ENCODE results near the gene CATSPERD. TPM values are rescaled to one million over a fixed set of nuclear protein-coding genes. Genes with fewer than 3 reads are reported as not detected.

The CATSPERD gene
- total and polyA plus RNA-seq, 9 of the 15 experiments (the other 6 are each of a cell fraction or from before 2014, with no cell fraction given) = not detected

DNA sequence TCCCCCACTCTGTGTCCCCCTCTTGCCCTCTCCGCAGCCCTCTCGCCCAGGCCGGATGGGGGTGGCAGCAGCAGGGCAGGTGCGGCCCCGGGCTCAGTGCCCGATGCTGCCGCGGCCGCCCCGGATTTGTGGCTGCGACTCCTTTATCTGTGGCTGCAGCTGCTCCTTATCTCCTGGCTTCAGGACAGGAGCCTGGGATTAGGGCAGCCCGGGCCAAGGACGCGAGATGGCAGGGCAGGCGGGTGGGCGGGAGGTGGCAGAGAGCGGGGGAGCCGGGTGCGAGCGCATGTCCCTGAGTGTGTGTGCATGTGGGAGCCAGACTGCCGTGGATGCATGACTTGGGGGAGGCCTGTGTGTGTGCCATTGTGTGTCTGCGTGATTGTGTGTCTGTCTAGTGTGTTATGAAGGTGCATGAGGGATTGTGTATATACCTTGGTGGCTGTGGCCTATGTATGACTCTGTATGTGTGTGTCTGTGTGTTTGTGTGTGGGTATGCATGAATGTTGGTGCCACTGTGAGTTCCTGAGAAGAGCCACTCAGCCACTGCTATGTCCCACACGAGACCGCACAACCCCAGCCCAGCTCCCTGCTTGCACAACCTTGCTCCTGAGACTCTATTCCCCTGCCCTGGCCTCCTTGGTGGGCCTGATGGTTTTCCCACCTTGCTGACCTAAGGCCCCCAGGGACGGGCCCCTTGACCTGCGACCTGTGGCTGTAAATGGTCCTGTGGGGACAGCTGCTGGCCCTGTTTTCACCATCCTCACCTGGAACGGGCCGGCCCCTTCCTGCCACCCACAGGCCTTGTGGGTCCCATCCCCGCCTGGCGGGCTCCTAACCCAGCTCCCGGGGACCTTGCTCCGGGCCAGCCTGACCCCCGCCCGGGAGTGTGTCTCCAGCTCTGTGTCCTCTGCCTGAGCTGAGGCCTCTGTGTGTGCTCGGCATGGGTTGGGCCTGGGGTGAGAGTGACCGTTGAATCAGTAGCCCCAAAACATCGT is 79.1 kb downstream of the CATSPERD start (continued):
- TF ChIP-seq HINFP (tag; conservative IDR thresholded peaks at IDR 0.05; ENCODE audit: low read depth) (no peak), ZNF384 (IDR thresholded peaks at IDR 0.05; ENCODE audit: low read depth, low read length) (no peak), ZBTB43 (CRISPR knock-in tag; IDR thresholded peaks at IDR 0.05) (0 out of 2 replicates have a peak, but pooled peaks have one; percentile 59), TAL1 (IDR thresholded peaks at IDR 0.05) (peak; percentile 98), HMG20A (CRISPR knock-in tag; conservative IDR thresholded peaks at IDR 0.05) (peak; percentile 79; the same call in 1 of the 2 replicates), ID3 (CRISPR knock-in tag; IDR thresholded peaks at IDR 0.05) (no peak), ID3 (tag; IDR thresholded peaks at IDR 0.05) (peak; percentile 80), ZNF57 (CRISPR knock-in tag; IDR thresholded peaks at IDR 0.05) (0 out of 2 replicates have a peak, but pooled peaks have one; percentile 61), HNRNPUL1 (IDR thresholded peaks at IDR 0.05; ENCODE audit: low read length) (no peak), NR2F6 (CRISPR knock-in tag; IDR thresholded peaks at IDR 0.05) (no peak), ZNF280B (CRISPR knock-in tag; IDR thresholded peaks at IDR 0.05) (no peak), FOXJ3 (CRISPR knock-in tag; IDR thresholded peaks at IDR 0.05) (no peak), MTA2 (IDR thresholded peaks at IDR 0.05; ENCODE audit: low read depth) (peak; percentile 96), POLR3A (IDR thresholded peaks at IDR 0.05; ENCODE audit: borderline replicate concordance, extremely low read depth, insufficient read depth, insufficient read length) (no peak), ZNF253 (CRISPR knock-in tag; conservative IDR thresholded peaks at IDR 0.05) (no peak), RB1 (IDR thresholded peaks at IDR 0.05; ENCODE audit: low read depth) (peak; percentile 48; the same call in 1 of the 2 replicates), YBX1 (IDR thresholded peaks at IDR 0.05) (no peak), KDM1A (IDR thresholded peaks at IDR 0.05) (peak; percentile 99), POLR2A (conservative IDR thresholded peaks at IDR 0.05) (no peak)
- TF ChIP-seq, protein P1, sequence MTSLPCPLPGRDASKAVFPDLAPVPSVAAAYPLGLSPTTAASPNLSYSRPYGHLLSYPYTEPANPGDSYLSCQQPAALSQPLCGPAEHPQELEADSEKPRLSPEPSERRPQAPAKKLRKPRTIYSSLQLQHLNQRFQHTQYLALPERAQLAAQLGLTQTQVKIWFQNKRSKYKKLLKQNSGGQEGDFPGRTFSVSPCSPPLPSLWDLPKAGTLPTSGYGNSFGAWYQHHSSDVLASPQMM (CRISPR knock-in tag; IDR thresholded peaks at IDR 0.05) = no peak
- TF ChIP-seq, protein P2, sequence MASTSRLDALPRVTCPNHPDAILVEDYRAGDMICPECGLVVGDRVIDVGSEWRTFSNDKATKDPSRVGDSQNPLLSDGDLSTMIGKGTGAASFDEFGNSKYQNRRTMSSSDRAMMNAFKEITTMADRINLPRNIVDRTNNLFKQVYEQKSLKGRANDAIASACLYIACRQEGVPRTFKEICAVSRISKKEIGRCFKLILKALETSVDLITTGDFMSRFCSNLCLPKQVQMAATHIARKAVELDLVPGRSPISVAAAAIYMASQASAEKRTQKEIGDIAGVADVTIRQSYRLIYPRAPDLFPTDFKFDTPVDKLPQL (IDR thresholded peaks at IDR 0.05; ENCODE audit: extremely low read depth, insufficient read length) = no peak

Data from K562 (cell line).